ENCODE results near the gene LEKR1.
A peak's percentile ranks its signal among the peaks of the same experiment; 100 is the strongest.

The LEKR1 gene

GRCh38 chr3:157086060-157086750, 260.1 kb downstream of the LEKR1 start:
- no peak for DNase-seq

DNA sequence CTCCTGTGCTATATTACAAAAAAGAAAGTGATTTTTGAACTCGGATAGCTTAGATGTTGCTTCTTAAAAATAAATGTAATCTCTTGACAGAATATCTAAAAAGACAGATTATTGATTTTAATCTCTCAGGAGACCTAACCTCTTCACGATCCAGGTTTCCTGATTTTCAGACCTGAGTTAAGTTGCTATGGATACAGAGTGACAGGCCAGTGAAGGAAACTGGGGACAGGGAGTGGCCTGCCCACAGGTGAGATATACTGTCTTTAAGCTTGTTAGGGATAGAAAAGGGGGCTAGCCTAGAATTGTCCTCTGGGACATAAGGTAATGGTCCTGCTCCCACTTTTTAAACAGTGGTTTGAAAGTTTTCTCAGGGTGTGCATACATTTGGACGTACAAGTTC, 260.6 kb downstream of the LEKR1 start:
- no peak for DNase-seq

GRCh38 chr3:157087373-157087772, 261.2 kb downstream of the LEKR1 start:
- DNase-seq, result no peak

GRCh38 chr3:157087780-157088600, 261.8 kb downstream of the LEKR1 start:
- DNase-seq, result no peak

- DNase-seq, result peak; percentile 92 to 94
These were observed 262.7 kb downstream of the LEKR1 start for GRCh38 chr3:157088601-157089454.

DNA sequence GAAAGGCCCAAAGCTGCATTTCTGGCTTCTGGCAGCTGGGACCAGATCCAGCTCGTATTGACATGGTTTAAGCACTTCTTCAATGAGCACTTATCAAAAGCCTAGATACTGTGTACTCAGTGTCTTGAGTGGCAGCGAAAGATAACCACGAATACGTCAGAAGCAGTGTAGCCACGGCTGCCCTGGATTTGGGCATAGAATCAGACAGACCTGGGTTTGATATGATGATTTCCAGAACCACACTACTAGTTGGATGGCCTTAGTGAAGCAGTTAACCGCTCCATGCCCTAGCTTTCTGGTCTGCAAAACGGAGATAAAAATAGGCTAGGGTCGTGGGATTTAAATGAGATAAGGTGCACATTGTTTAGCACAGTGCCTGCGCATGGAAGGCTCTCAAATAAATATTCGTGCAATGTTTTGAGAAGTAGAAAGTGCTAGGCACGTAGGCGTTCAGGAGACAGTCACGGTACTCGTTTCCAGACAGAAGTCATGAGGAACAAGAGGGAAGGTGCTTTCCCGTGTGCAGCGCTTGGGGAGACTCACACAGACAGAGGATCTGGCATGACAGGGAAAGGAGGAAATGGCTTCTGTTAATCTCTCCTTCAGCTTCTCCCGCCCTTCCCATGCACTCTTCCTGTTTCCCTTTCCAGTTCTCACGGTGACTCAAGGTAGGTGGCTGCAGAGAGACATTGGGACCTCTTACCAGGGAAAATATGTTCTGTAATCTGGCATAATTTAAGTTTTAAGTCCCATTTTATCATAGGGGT, 263.5 kb downstream of the LEKR1 start:
- peak; percentile 35 to 39 for DNase-seq

- no peak for DNase-seq
These were observed 265.1 kb downstream of the LEKR1 start for GRCh38 chr3:157091083-157091833.

DNA sequence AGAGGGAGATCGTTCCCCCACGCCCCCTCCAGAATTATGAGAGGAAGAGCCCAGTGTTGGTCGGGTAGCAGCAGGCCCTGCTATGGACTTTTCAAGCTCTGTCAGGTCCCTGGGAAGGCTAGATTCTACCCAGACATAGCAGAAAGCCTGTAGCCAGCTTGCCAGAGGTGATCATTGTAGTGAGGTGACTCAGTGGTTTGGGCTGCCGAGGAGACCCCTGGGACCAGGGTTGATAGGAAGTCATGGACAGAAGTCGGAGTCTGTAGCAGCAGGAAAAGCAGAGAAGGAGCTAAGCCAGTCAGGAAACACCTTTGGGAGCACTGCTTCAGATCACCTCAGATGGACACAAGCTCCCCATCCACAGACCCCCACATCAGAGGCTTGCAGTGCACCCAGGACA, 266.1 kb downstream of the LEKR1 start:
- no peak for DNase-seq

DNA sequence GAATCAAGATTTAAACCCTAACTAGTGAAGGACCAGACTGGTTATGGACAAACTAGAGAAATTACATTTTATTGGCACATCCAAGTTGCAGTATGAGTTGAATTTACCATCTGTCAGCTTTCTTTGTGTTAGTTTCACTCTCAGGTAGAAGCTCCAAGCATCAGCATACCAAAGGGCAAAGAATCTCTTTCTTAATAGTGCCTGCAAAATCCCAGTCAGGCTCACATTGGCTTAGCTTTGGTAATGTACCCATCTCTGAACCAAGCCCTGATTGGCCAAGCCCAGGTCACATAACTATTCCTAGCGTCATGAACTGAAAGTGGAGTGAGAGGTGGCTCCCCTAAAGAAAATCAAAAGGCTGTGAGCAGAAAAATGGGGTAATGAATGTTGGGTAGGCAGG, 266.9 kb downstream of the LEKR1 start:
- no peak for DNase-seq

DNA sequence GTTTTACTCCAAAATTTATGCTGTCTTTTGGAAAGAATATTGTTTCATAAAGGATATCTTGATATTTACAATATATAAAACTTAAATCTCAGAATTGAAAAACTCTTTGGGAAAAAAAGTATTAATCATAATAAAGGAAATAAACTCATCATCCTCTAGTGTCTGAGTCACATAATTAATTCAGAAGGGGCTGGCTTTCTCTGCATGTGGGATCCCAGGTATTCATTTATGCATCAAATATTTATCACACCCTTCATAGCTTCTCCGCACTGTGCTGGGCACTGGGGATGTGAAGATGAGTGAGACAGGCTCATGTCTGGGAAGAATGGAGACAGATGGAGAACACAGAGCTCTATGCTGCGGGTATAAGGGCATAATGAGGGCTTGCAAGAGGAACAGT, 268.1 kb downstream of the LEKR1 start:
- DNase-seq, result no peak

- DNase-seq, result no peak
These were observed 268.8 kb downstream of the LEKR1 start for GRCh38 chr3:157094751-157095480.
